Osteocyte (in vitro differentiated cells): ENCODE measurements around the gene TBC1D3B. TPM values are rescaled to one million over a fixed set of nuclear protein-coding genes. Genes with fewer than 3 reads are reported as not detected.

Experiments used
- DNase-seq: peaks from one replicate; pipeline ENCODE4 v3.0.0; 2021; ENCODE audit warnings: mixed read lengths; ENCODE audit not compliant: unreplicated experiment; ENCODE audit errors: extremely low spot score
- H3K27ac Mint-ChIP-seq: one replicate; pipeline ENCODE4 v1.8.0; 2021; ENCODE audit warnings: mild to moderate bottlenecking, mixed read lengths; ENCODE audit not compliant: unreplicated experiment
- H3K27me3 Mint-ChIP-seq: one replicate; pipeline ENCODE4 v1.8.0; 2021; ENCODE audit warnings: mixed read lengths; ENCODE audit not compliant: unreplicated experiment
- H3K36me3 Mint-ChIP-seq: one replicate; pipeline ENCODE4 v1.8.0; 2021; ENCODE audit warnings: mixed read lengths; ENCODE audit not compliant: unreplicated experiment
- H3K4me1 Mint-ChIP-seq: one replicate; pipeline ENCODE4 v1.8.0; 2021; ENCODE audit warnings: mixed read lengths; ENCODE audit not compliant: unreplicated experiment
- H3K4me3 Mint-ChIP-seq: one replicate; pipeline ENCODE4 v1.8.0; 2021; ENCODE audit warnings: mild to moderate bottlenecking, moderate library complexity, mixed read lengths; ENCODE audit not compliant: unreplicated experiment
- H3K9me3 Mint-ChIP-seq: one replicate; pipeline ENCODE4 v1.8.0; 2021; ENCODE audit warnings: mixed read lengths; ENCODE audit not compliant: unreplicated experiment
- CTCF ChIP-seq: fragments of 200-600 bp; sonication (generic); IDR thresholded peaks from 2 replicates; pipeline ENCODE4 v1.5.0; 2021; ENCODE audit warnings: antibody characterized with exemption, mild to moderate bottlenecking, moderate library complexity
- total RNA-seq: library from RNA; stranded (reverse); gene quantifications from 2 replicates; pipeline ENCODE4 v1.2.1, GENCODE V29; 2021

TBC1D3B gene
- total RNA-seq, 1 donor from 2014 or later, result 12.6 TPM

DNA sequence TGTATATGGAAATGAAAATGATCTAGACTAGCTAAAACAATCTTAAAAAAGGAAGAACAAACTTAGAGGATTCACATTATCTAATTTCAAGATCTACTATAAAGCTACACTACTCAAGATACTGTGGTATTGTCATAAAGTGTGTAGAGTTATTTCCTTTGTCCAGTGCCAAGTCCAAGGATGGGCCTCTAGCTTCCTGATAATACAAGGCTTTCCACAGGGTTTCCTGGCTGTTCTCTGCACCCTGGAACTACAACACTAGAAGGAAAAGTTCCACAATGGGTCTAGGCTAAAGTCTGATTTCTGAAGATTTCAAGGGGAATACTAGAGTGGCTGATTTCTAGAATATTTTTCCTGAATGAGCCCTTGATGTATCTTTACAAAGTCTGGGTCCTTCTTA is 34.2 kb downstream of the TBC1D3B start:
- TF ChIP-seq CTCF, result no peak
- Mint-ChIP-seq H3K27me3 (peaks cover 37% of the 10 kb centered on the region), H3K4me1 (no peaks in the 10 kb centered on the region), H3K4me3 (no peak overlapping the region), H3K9me3 (no peaks in the 10 kb centered on the region), H3K36me3 (no peaks in the 10 kb centered on the region), H3K27ac (no peak overlapping the region)
- no peak for DNase-seq

DNA sequence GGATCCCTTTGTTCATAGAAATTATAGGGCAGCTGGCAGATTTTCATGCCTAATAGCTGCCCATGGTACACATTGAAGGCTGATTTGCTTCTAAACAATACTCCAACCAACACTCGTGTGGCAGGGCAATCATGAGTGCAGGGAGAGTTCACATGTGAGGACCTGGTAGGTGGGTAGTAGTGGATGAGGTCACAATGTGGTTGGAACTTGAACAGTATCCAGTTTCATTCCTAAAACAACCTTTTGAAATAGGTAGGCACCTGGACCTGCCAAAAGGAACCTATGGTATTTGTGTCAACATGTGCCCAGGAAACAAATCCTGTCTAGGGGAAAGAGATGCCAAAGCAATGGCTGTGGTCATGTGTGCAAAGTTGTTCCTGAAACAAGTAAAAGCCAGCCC is 40.0 kb downstream of the TBC1D3B start:
- no peaks in the 10 kb centered on the region for H3K9me3 Mint-ChIP-seq
- H3K27ac Mint-ChIP-seq, result no peak overlapping the region
- H3K4me3 Mint-ChIP-seq, result no peak overlapping the region
- no peaks in the 10 kb centered on the region for H3K4me1 Mint-ChIP-seq
- H3K36me3 Mint-ChIP-seq, result no peaks in the 10 kb centered on the region
- H3K27me3 Mint-ChIP-seq, result peaks cover 24% of the 10 kb centered on the region
- TF ChIP-seq CTCF, result no peak
- no peak for DNase-seq

GRCh38 chr17:36136036-36136435 is 40.4 kb downstream of the TBC1D3B start:
- Mint-ChIP-seq H3K4me1 (no peaks in the 10 kb centered on the region), H3K36me3 (no peaks in the 10 kb centered on the region), H3K27me3 (peaks cover 21% of the 10 kb centered on the region), H3K4me3 (no peak overlapping the region), H3K27ac (no peak overlapping the region), H3K9me3 (no peaks in the 10 kb centered on the region)
- TF ChIP-seq CTCF, result no peak
- DNase-seq, result no peak

DNA sequence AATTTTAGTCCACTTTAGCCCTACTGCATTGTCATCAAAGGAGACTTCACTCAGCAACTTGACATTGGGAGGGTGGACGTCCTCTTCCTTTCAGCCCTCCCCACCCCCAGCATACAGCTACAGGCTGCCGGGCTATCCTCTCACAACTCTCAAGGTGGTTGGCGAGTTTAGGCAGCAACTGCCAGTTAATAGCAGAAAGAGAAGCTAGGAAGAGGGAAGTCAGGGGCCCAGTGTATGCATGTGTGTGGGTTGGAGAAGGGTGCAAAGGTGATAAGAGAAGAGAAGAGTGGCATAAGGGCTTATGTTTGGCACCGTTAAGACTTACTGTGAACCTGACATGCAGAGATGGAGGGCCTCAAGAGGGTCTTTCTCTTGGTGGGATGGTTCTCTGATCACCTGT is 41.0 kb downstream of the TBC1D3B start:
- H3K27ac Mint-ChIP-seq, result no peak overlapping the region
- no peak for DNase-seq
- H3K36me3 Mint-ChIP-seq, result no peaks in the 10 kb centered on the region
- H3K4me1 Mint-ChIP-seq, result no peaks in the 10 kb centered on the region
- TF ChIP-seq CTCF, result no peak
- peaks cover 18% of the 10 kb centered on the region for H3K27me3 Mint-ChIP-seq
- no peak overlapping the region for H3K4me3 Mint-ChIP-seq
- H3K9me3 Mint-ChIP-seq, result no peaks in the 10 kb centered on the region

GRCh38 chr17:36133602-36134236 is 42.7 kb downstream of the TBC1D3B start:
- Mint-ChIP-seq H3K4me1 (no peaks in the 10 kb centered on the region), H3K27me3 (peaks cover 24% of the 10 kb centered on the region), H3K27ac (no peak overlapping the region), H3K36me3 (no peaks in the 10 kb centered on the region), H3K4me3 (no peak overlapping the region), H3K9me3 (no peaks in the 10 kb centered on the region)
- no peak for TF ChIP-seq CTCF
- DNase-seq, result no peak
